ENCODE data around the gene CLSTN2. TPM values are rescaled to one million over a fixed set of nuclear protein-coding genes. Genes with fewer than 3 reads are reported as not detected.

Gene CLSTN2
- total RNA-seq, 4 donors from 2014 or later, result 2.7 to 5.0 (median 3.1) TPM

DNA sequence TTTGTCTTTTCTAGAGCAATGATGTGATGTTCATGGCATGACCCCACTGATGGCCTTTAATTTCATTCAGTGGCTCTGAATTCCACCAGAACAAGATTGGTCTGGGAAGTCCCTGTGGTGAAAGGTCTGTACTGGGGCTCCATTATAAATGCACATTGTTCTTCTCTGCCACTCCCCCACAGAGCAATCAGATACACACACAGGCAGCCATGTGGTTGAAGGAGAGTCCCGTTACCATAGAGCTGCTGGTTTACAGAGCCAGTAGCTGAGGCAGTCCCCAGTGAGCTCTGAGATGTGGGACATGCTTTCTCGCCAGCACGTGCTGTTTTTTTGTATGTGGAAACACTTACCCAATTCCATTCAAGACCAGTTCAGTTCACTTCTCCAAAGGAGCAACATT is 570.2 kb downstream of the CLSTN2 start:
- no peaks in the 10 kb centered on the region for H3K36me3 ChIP-seq
- no peaks in the 10 kb centered on the region for H3K9me3 ChIP-seq
- no peak for DNase-seq
- no peaks in the 10 kb centered on the region for H3K4me1 ChIP-seq
- TF ChIP-seq, protein P1, sequence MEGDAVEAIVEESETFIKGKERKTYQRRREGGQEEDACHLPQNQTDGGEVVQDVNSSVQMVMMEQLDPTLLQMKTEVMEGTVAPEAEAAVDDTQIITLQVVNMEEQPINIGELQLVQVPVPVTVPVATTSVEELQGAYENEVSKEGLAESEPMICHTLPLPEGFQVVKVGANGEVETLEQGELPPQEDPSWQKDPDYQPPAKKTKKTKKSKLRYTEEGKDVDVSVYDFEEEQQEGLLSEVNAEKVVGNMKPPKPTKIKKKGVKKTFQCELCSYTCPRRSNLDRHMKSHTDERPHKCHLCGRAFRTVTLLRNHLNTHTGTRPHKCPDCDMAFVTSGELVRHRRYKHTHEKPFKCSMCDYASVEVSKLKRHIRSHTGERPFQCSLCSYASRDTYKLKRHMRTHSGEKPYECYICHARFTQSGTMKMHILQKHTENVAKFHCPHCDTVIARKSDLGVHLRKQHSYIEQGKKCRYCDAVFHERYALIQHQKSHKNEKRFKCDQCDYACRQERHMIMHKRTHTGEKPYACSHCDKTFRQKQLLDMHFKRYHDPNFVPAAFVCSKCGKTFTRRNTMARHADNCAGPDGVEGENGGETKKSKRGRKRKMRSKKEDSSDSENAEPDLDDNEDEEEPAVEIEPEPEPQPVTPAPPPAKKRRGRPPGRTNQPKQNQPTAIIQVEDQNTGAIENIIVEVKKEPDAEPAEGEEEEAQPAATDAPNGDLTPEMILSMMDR (IDR thresholded peaks at IDR 0.05), result no peak
- TF ChIP-seq POLR2A (IDR thresholded peaks at IDR 0.05), result no peak
- no peak overlapping the region for H3K4me3 ChIP-seq
- H3K27me3 ChIP-seq, result no peaks in the 10 kb centered on the region
- no peak overlapping the region for H3K27ac ChIP-seq

DNA sequence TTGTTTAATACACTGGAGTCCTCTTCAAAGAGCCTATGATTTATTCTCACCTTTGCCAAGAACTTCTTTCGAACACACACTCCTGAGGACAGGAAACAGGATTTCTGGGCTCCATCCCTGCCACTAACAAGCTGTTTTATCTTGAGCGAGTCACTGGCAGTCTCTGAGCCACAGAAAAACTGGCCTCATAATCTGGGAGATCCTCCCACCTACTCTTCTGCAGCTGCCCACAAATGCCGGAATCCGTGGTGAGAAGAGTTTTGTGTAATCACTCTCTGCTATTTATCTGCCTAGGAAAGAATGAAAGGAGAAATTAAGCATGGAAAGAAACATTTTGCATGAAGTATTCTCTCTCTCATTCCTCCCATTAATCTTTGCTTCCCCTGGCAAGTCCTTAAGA is 570.9 kb downstream of the CLSTN2 start:
- H3K27me3 ChIP-seq, result no peaks in the 10 kb centered on the region
- no peak overlapping the region for H3K4me3 ChIP-seq
- TF ChIP-seq, protein P1 (IDR thresholded peaks at IDR 0.05), result no peak
- no peak for TF ChIP-seq POLR2A (IDR thresholded peaks at IDR 0.05)
- no peaks in the 10 kb centered on the region for H3K36me3 ChIP-seq
- DNase-seq, result no peak
- no peaks in the 10 kb centered on the region for H3K4me1 ChIP-seq
- no peaks in the 10 kb centered on the region for H3K9me3 ChIP-seq
- H3K27ac ChIP-seq, result no peak overlapping the region

DNA sequence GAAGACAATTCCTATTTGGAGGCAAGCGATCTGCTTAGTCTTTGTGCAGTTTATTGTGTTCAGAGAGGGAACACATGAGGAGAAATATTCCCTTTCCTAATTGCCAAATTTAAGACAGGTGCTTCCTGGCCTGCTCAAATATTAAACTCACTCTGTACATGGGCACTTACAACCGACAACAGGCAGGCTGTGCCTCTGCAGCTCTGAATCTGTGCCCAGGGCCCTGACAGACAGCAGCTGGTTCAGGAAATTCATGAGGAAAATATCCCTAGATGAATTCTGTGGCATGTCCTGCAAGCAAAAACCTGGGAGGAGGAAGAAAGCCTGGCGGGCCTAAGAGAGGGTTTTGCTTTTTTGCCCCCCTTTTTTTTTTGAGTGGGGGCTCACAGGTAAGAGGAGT is 573.6 kb downstream of the CLSTN2 start:
- no peaks in the 10 kb centered on the region for H3K36me3 ChIP-seq
- no peak overlapping the region for H3K4me3 ChIP-seq
- TF ChIP-seq POLR2A (IDR thresholded peaks at IDR 0.05), result no peak
- TF ChIP-seq, protein P1 (IDR thresholded peaks at IDR 0.05), result no peak
- no peaks in the 10 kb centered on the region for H3K4me1 ChIP-seq
- no peaks in the 10 kb centered on the region for H3K9me3 ChIP-seq
- H3K27ac ChIP-seq, result no peak overlapping the region
- no peak for DNase-seq
- no peaks in the 10 kb centered on the region for H3K27me3 ChIP-seq

DNA sequence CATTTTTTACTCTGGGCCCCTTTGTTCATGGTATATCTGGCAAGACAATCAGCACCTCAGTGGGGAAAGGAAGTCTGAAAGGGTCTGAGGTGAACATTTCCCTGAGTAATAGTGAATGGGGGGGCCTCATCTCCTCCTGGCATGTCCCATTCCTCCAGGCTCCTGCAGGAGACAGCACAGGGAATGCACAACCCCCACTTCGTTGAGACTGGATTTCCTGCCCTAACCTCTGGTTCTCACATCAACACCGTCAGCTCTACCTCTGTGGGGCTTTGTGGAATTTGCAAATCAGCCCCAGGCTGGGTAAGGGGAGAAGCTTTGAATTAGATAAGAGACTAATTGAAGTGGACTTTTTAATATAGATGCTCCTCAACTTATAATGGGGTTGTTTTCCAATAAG is 574.5 kb downstream of the CLSTN2 start:
- no peak overlapping the region for H3K27ac ChIP-seq
- no peaks in the 10 kb centered on the region for H3K4me1 ChIP-seq
- no peaks in the 10 kb centered on the region for H3K36me3 ChIP-seq
- no peaks in the 10 kb centered on the region for H3K27me3 ChIP-seq
- H3K4me3 ChIP-seq, result no peak overlapping the region
- DNase-seq, result no peak
- TF ChIP-seq, protein P1 (IDR thresholded peaks at IDR 0.05), result no peak
- no peak for TF ChIP-seq POLR2A (IDR thresholded peaks at IDR 0.05)
- H3K9me3 ChIP-seq, result no peaks in the 10 kb centered on the region

DNA sequence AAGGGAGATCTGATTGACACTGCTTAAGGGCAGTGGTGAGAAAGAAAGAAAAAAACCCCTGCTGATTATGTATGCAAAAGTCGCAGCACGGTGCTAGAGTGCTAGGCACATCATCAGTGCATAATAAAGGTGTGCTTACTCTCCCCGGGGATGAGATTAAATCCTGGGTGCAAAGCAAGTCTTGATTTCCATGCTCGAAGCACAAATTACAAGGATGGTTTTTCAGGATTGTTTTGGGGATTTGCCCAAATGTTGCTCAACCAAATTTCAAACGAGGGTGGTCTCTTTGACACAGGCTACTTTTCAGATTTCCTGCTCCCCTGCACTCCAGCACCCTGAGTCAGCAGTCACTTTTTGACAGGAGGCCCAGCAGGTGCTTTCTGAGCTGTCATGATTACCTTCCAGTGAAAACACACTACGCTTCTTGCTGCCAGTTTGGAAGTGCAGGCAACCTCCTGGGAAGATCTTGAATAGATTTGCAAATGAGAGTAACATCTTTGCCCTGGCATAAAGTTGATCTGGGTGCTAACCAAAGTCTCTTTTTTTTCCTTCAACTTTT is 575.4 kb downstream of the CLSTN2 start:
- no peak overlapping the region for H3K27ac ChIP-seq
- no peaks in the 10 kb centered on the region for H3K27me3 ChIP-seq
- H3K36me3 ChIP-seq, result no peaks in the 10 kb centered on the region
- no peaks in the 10 kb centered on the region for H3K4me1 ChIP-seq
- no peaks in the 10 kb centered on the region for H3K9me3 ChIP-seq
- DNase-seq, result no peak
- TF ChIP-seq, protein P1 (IDR thresholded peaks at IDR 0.05), result no peak
- TF ChIP-seq POLR2A (IDR thresholded peaks at IDR 0.05), result no peak
- no peak overlapping the region for H3K4me3 ChIP-seq
